OCI-LY7 (cell line): ENCODE measurements around the gene DSG3. TPM values are rescaled to one million over a fixed set of nuclear protein-coding genes. Genes with fewer than 3 reads are reported as not detected.

Source experiments
- BruUV-seq: library from RNA; stranded (reverse); fragments of 400-500 nt; replicated peaks from 2 replicates; lab custom pipeline; 2021; lab: Mats Ljungman, UMichigan
- CTCF ChIA-PET: fragments of 300-600 bp; sonication (Branson Sonifier 250); formaldehyde crosslinking; loops from one replicate; lab custom pipeline; 2022; ENCODE audit warnings: antibody characterized with exemption; ENCODE audit not compliant: unreplicated experiment; lab: Charles Lee
- POLR2A ChIA-PET: fragments of 300-600 bp; sonication (Branson Sonifier 250); formaldehyde crosslinking; loops from one replicate; lab custom pipeline; 2022; ENCODE audit warnings: antibody characterized with exemption; lab: Charles Lee
- DNase-seq: peaks from one replicate; pipeline ENCODE4 v3.0.0-alpha.2; 2015; ENCODE audit warnings: low spot score
- H2AFZ ChIP-seq: fragments of 200-600 bp; sonication (generic), shearing (Covaris generic); 2 replicates; pipeline ENCODE4 v1.6.1; 2014; ENCODE audit warnings: mild to moderate bottlenecking, antibody characterized with exemption, low read length, moderate library complexity
- H3K27ac ChIP-seq: fragments of 200-600 bp; sonication (generic); 2 replicates; pipeline ENCODE4 v1.5.1; 2014; ENCODE audit warnings: mixed run types, low read depth, mild to moderate bottlenecking, moderate library complexity, low read length, inconsistent platforms; ENCODE audit not compliant: poor library complexity, severe bottlenecking
- H3K36me3 ChIP-seq: fragments of 200-600 bp; sonication (generic); 2 replicates; pipeline ENCODE4 v1.6.1; 2014; ENCODE audit warnings: mild to moderate bottlenecking, antibody characterized with exemption, low read length, moderate library complexity, mixed read lengths; ENCODE audit not compliant: insufficient read depth
- H3K4me1 ChIP-seq: fragments of 200-600 bp; sonication (generic); 2 replicates; pipeline ENCODE4 v1.5.1; 2014; ENCODE audit warnings: mild to moderate bottlenecking, low read length; ENCODE audit not compliant: insufficient read depth, poor library complexity, severe bottlenecking
- H3K4me2 ChIP-seq: fragments of 200-600 bp; sonication (generic); 2 replicates; pipeline ENCODE4 v1.6.1; 2014; ENCODE audit warnings: mild to moderate bottlenecking, low read length
- H3K4me3 ChIP-seq: fragments of 200-600 bp; sonication (generic); 2 replicates; pipeline ENCODE4 v1.5.1; 2014; ENCODE audit warnings: mild to moderate bottlenecking, low read depth, low read length; ENCODE audit not compliant: poor library complexity, severe bottlenecking
- H3K79me2 ChIP-seq: fragments of 200-600 bp; sonication (generic); 2 replicates; pipeline ENCODE4 v1.6.1; 2016; ENCODE audit warnings: low read depth, mild to moderate bottlenecking, low read length, moderate library complexity, mixed read lengths; ENCODE audit not compliant: insufficient read depth
- H3K9me2 ChIP-seq: fragments of 200-600 bp; sonication (generic); 2 replicates; pipeline ENCODE4 v1.6.1; 2016; ENCODE audit warnings: mild to moderate bottlenecking, low read length, mixed read lengths; ENCODE audit not compliant: insufficient read depth
- H3K9me3 ChIP-seq: fragments of 200-600 bp; sonication (generic); 2 replicates; pipeline ENCODE4 v1.6.1; 2014; ENCODE audit warnings: mild to moderate bottlenecking, mixed run types, low read length, mixed read lengths
- H4K20me1 ChIP-seq: fragments of 200-600 bp; sonication (generic); 2 replicates; pipeline ENCODE4 v1.6.1; 2014; ENCODE audit warnings: mild to moderate bottlenecking, antibody characterized with exemption, low read length, moderate library complexity, mixed read lengths; ENCODE audit not compliant: insufficient read depth
- CTCF ChIP-seq: fragments of 200-600 bp; sonication (generic); conservative IDR thresholded peaks from 2 replicates; pipeline ENCODE4 v1.5.1; 2014; ENCODE audit warnings: mild to moderate bottlenecking, antibody characterized with exemption, low read length, moderate library complexity, mixed read lengths
- EZH2phosphoT487 ChIP-seq: fragments of 200-600 bp; sonication (generic); IDR thresholded peaks from 2 replicates; pipeline ENCODE4 v1.6.1; 2018; ENCODE audit warnings: low read depth, borderline replicate concordance, mild to moderate bottlenecking, mixed run types, antibody characterized with exemption, low read length, moderate library complexity, mixed read lengths
- intact Hi-C: fragments of 100-400 bp; cut with micrococcal nuclease; formaldehyde crosslinking; loops from one replicate; pipeline ENCODE4 v1.10.0; 2022; ENCODE audit not compliant: unreplicated experiment
- total RNA-seq, 2 experiments: library from RNA; depleted of rRNA in 1 of 2; stranded (reverse); fragments of >200 nt in 1 of 2; shearing (Covaris generic) in 1 of 2; gene quantifications; 2 replicates each; pipeline ENCODE4 v1.2.3, GENCODE V29; 2014 to 2022

DSG3 gene
- total RNA-seq, 2 experiments from 2014 or later: not detected

- Histone ChIP-seq H2AFZ (no peak overlapping the region), H3K4me1 (peaks cover 6% of the 10 kb centered on the region), H4K20me1 (no peaks in the 10 kb centered on the region), H3K36me3 (no peaks in the 10 kb centered on the region), H3K27ac (no peak overlapping the region), H3K9me2 (no peaks in the 10 kb centered on the region), H3K4me3 (no peak overlapping the region), H3K4me2 (no peak overlapping the region), H3K9me3 (no peaks in the 10 kb centered on the region), H3K79me2 (no peaks in the 10 kb centered on the region)
- CTCF ChIA-PET: no interaction called here
- DNase-seq: no peak
- TF ChIP-seq EZH2phosphoT487: no peak
- TF ChIP-seq CTCF: no peak
- no TSS peak for BruUV-seq
- intact Hi-C loops: no loop called here
- POLR2A ChIA-PET: no interaction called here
Measured at GRCh38 chr18:31498574-31499524, 51.3 kb downstream of the DSG3 start.

- no peaks in the 10 kb centered on the region for H3K36me3 ChIP-seq
- ChIA-PET CTCF (no interaction called here), POLR2A (interaction anchor here (0.6 to 0.7 kb wide), 2 partner anchors 10 to 524 kb away, joined by 3 to 6 read pairs; no protein-coding TSS in a partner anchor)
- TF ChIP-seq EZH2phosphoT487: no peak
- no peak for TF ChIP-seq CTCF
- DNase-seq: peak; percentile 20
- no peaks in the 10 kb centered on the region for H4K20me1 ChIP-seq
- intact Hi-C loops: no loop called here
- no peak overlapping the region for H3K4me3 ChIP-seq
- no TSS peak for BruUV-seq
- H3K27ac ChIP-seq: no peak overlapping the region
- peak overlapping the region; percentile 23; the same call in 1 of the 2 replicates for H3K4me2 ChIP-seq
- H3K9me2 ChIP-seq: no peaks in the 10 kb centered on the region
- H3K9me3 ChIP-seq: no peaks in the 10 kb centered on the region
- no peaks in the 10 kb centered on the region for H3K79me2 ChIP-seq
- peak overlapping the region; percentile 19; the same call in 1 of the 2 replicates for H2AFZ ChIP-seq
- peaks cover 6% of the 10 kb centered on the region for H3K4me1 ChIP-seq
Measured at GRCh38 chr18:31500051-31500688, 52.6 kb downstream of the DSG3 start.
